WERI-Rb-1 (cell line): ENCODE measurements around the gene MCF2L2.
"Not testable (repeated sequence)": the region's sequence is repeated elsewhere in the genome, so short reads cannot be mapped to it uniquely, and the experiment has no call there.

Experiments used
- DNase-seq: peaks from one replicate; pipeline ENCODE4 v3.0.0-alpha.2; 2020
- H3K27ac ChIP-seq: fragments of 250-450 bp; sonication (Bioruptor Pico); 2 replicates; pipeline ENCODE4 v1.5.1; 2020; ENCODE audit warnings: mild to moderate bottlenecking, moderate library complexity
- H3K27me3 ChIP-seq: fragments of 250-450 bp; sonication (Bioruptor Pico); 2 replicates; pipeline ENCODE4 v1.5.1; 2021; ENCODE audit warnings: mild to moderate bottlenecking, low read depth, moderate library complexity; ENCODE audit not compliant: insufficient read depth, severe bottlenecking
- H3K36me3 ChIP-seq: fragments of 250-450 bp; sonication (Bioruptor Pico); 2 replicates; pipeline ENCODE4 v1.5.1; 2020; ENCODE audit warnings: mild to moderate bottlenecking, moderate library complexity
- H3K4me3 ChIP-seq: 2 replicates; pipeline ENCODE4 v1.5.1; 2011; ENCODE audit warnings: low read depth, mild to moderate bottlenecking, control low read depth, low read length
- H3K9me3 ChIP-seq: fragments of 250-450 bp; sonication (Bioruptor Pico); 2 replicates; pipeline ENCODE4 v1.5.1; 2021; ENCODE audit warnings: mild to moderate bottlenecking, moderate library complexity; ENCODE audit not compliant: severe bottlenecking
- TF ChIP-seq, protein P1 (sequence below): IDR thresholded peaks from 2 replicates; pipeline ENCODE4 v1.5.1; 2011; ENCODE audit warnings: low read depth, mild to moderate bottlenecking, control low read depth, inconsistent platforms, low read length

MCF2L2 gene

DNA sequence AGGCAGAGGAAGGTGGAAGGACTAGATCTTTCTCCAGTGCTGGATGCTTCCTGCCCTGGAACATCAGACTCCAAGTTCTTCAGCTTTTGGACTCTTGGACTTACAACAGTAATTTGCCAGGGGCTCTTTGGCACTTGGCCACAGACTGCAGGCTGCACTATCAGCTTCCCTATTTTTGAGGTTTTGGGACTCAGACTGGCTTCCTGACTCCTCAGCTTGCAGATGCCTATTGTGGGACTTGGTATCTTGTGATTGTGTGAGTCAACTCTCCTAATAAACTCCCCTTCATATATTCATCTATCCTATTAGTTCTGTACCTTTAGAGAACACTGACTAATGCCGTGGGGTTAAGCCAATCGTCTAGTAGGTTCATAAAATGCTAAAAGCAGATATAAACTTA lies 184.2 kb downstream of the MCF2L2 start:
- TF ChIP-seq, protein P1, sequence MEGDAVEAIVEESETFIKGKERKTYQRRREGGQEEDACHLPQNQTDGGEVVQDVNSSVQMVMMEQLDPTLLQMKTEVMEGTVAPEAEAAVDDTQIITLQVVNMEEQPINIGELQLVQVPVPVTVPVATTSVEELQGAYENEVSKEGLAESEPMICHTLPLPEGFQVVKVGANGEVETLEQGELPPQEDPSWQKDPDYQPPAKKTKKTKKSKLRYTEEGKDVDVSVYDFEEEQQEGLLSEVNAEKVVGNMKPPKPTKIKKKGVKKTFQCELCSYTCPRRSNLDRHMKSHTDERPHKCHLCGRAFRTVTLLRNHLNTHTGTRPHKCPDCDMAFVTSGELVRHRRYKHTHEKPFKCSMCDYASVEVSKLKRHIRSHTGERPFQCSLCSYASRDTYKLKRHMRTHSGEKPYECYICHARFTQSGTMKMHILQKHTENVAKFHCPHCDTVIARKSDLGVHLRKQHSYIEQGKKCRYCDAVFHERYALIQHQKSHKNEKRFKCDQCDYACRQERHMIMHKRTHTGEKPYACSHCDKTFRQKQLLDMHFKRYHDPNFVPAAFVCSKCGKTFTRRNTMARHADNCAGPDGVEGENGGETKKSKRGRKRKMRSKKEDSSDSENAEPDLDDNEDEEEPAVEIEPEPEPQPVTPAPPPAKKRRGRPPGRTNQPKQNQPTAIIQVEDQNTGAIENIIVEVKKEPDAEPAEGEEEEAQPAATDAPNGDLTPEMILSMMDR = no peak
- Histone ChIP-seq H3K27ac (no peak overlapping the region), H3K27me3 (no peaks in the 10 kb centered on the region), H3K36me3 (no peaks in the 10 kb centered on the region), H3K4me3 (no peak overlapping the region), H3K9me3 (peaks cover 16% of the 10 kb centered on the region)
- DNase-seq = no peak

GRCh38 chr3:183242431-183242830 lies 186.0 kb downstream of the MCF2L2 start:
- TF ChIP-seq, protein P1 = no peak
- no peaks in the 10 kb centered on the region for H3K36me3 ChIP-seq

GRCh38 chr3:183239046-183239445 lies 189.4 kb downstream of the MCF2L2 start:
- H3K4me3 ChIP-seq = no peak overlapping the region
- DNase-seq = no peak
- H3K27me3 ChIP-seq = no peaks in the 10 kb centered on the region
- H3K36me3 ChIP-seq = no peaks in the 10 kb centered on the region
- H3K9me3 ChIP-seq = peaks cover 16% of the 10 kb centered on the region
- TF ChIP-seq, protein P1 = no peak
- no peak overlapping the region for H3K27ac ChIP-seq

More at GRCh38 chr3:183242431-183242830, 186.0 kb downstream of the MCF2L2 start:
- no peak for DNase-seq
- H3K9me3 ChIP-seq = peaks cover 16% of the 10 kb centered on the region
- no peak overlapping the region for H3K4me3 ChIP-seq
- H3K27ac ChIP-seq = no peak overlapping the region
- H3K27me3 ChIP-seq = no peaks in the 10 kb centered on the region

GRCh38 chr3:183233966-183234365 lies 194.5 kb downstream of the MCF2L2 start:
- DNase-seq = no peak
- no peaks in the 10 kb centered on the region for H3K9me3 ChIP-seq

GRCh38 chr3:183230826-183231225 lies 197.6 kb downstream of the MCF2L2 start:
- TF ChIP-seq, protein P1 = no peak
- DNase-seq = no peak
- Histone ChIP-seq H3K27me3 (no peaks in the 10 kb centered on the region), H3K4me3 (no peak overlapping the region), H3K36me3 (no peaks in the 10 kb centered on the region), H3K27ac (no peak overlapping the region), H3K9me3 (no peaks in the 10 kb centered on the region)

More at GRCh38 chr3:183233966-183234365, 194.5 kb downstream of the MCF2L2 start:
- Histone ChIP-seq H3K27me3 (no peaks in the 10 kb centered on the region), H3K4me3 (no peak overlapping the region), H3K36me3 (no peaks in the 10 kb centered on the region), H3K27ac (no peak overlapping the region)
- TF ChIP-seq, protein P1 = no peak

- H3K9me3 ChIP-seq, DNase-seq, H3K36me3 ChIP-seq, H3K27me3 ChIP-seq, H3K27ac ChIP-seq, H3K4me3 ChIP-seq: not testable (repeated sequence)
Observed at GRCh38 chr3:183230251-183230650, 198.2 kb downstream of the MCF2L2 start.
